Spleen (tissue), 7 donors: ENCODE results near the gene GNB1L.

Experiments used
- CTCF ChIP-seq, 11 experiments: fragments of 200-600 bp in 7 of 11; fragments of 450-650 bp in 4 of 11; sonication (generic) in 4 of 11; IDR thresholded peaks in 8 of 11; conservative IDR thresholded peaks in 3 of 11; 1 replicate in 7 of 11; 2 replicates in 4 of 11; pipeline versions ENCODE4 v1.4.0 to v1.8.0; 2016 to 2021; ENCODE audit warnings: antibody characterized with exemption in 11 of 11, inconsistent platforms in 4 of 11, mild to moderate bottlenecking in 1 of 11
- POLR2A ChIP-seq, 3 donors: fragments of 450-650 bp; IDR thresholded peaks; one replicate each; pipeline ENCODE4 v1.5.1; 2017; ENCODE audit warnings: antibody characterized with exemption in 3 of 3, mild to moderate bottlenecking in 1 of 3
- POLR2AphosphoS5 ChIP-seq, 3 donors: sonication (generic); formaldehyde crosslinking; IDR thresholded peaks; one replicate each; pipeline ENCODE4 v1.5.1; 2017; ENCODE audit warnings: antibody characterized with exemption in 3 of 3
- donor health status: DM: no; HTN: no; CAD: no; lungs with moderate emphysema.
- donor health status: DM: no; HTN: no; CAD: no.
- donor health status: DM: no; HTN: no; CAD: no.

GRCh38 chr22:19801340-19802000 is 53.2 kb downstream of the GNB1L start:
- TF ChIP-seq POLR2A (IDR thresholded peaks at IDR 0.05) (no peak), CTCF (IDR thresholded peaks at IDR 0.05 in 8 of 11, conservative IDR thresholded peaks at IDR 0.05 in 3 of 11) (peak in 4 of 11 experiments; percentile 4 to 27 (median 14)), POLR2AphosphoS5 (IDR thresholded peaks at IDR 0.05) (no peak)
